Smooth muscle cell of trachea (primary cell): ENCODE measurements around the gene BBS5. TPM values are rescaled to one million over a fixed set of nuclear protein-coding genes. Genes with fewer than 3 reads are reported as not detected.

Experiments
- total RNA-seq: library from RNA; depleted of rRNA; stranded (reverse); fragments of >200 nt; gene quantifications from 2 replicates; pipeline ENCODE4 v1.2.1, GENCODE V29; 2014

BBS5 gene
- total RNA-seq, result 7.6 and 10.4 TPM in 2 replicates

DNA sequence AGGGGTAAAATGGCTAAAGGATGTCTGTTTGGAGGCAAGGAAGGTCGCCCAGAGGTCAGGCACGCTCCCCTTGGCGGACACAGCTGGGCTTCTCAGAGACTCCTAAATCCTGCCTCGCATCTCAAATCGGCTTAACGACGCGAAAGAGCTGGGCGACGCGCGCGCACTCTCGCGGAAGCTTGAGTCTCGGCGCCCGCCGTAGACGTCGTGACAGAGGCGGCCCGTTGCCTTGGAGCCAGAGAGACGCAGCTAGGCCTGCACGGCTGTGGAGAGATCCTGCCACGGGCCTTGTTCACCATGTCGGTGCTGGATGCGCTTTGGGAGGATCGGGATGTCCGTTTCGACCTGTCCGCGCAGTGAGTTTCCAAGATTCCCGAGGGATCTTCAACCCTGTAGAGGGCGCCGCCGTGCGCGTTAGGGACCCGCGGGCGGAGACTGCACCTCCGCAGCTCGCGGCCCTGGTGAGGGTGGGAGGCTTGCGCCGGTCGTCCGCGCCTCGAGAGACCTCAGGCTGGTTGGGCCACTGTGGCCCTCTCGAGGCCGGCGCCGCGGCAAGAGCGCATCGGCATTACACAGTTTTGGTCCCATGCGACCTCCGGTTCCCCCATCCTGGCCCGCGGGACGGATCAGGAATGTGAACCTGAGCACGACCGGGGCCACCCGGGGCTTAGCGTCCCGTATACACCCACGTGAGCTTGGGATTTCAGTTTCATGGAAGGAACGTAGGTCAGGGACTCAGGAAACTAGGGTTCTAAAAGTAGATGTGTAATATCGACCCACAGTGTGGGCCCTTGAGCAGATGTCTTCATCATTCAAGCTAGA lies at the start of gene BBS5:
BBS5 (plus strand) TSS at position 238 of the 822 bp plus-strand sequence; CDS start at position 298, 60 bp downstream.

DNA sequence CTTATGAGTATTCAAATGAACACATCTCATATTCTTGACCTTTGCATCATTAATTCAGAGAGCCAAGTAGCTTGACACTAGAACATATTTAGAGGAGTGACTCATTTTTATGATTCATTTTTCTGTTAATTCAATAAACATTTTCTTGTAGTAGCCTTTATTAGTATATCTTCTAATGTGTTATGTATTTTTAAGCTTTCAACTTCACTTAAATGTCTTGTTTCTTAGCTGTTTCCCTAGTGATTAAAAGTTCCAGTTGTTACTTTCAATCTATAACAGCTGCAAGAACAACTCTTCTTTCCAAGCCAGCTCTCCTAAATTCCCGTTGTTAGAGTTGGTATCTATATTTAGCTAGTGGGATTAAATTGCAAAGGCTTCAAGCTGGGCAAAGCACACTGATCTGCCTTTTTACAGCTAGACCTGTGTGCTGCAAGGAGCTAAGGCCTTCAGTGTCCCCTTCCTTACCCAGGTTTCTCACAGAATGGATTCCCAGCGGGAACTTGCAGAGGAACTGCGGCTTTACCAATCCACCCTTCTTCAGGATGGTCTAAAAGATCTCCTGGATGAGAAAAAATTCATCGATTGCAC lies 30.1 kb downstream of the BBS5 start, which contains the start of gene KLHL41:
KLHL41 (plus strand) TSS at position 405 of the 588 bp plus-strand sequence; CDS start at position 482, 77 bp downstream.

Other genes starting within 250 kb of the BBS5 start
- under 0.01 TPM in 1 of 2 replicates, not detected in the other for gene LRP2, start 117.0 kb upstream of the BBS5 start, total RNA-seq
- gene KLHL41, start 30.2 kb downstream of the BBS5 start, total RNA-seq, result 5.4 and 9.8 TPM in 2 replicates
- gene FASTKD1, start 94.4 kb downstream of the BBS5 start, total RNA-seq, result 15.1 and 18.6 TPM in 2 replicates
- gene PPIG, start 104.9 kb downstream of the BBS5 start, total RNA-seq, result 28.9 and 31.9 TPM in 2 replicates
- gene CFAP210, start 214.9 kb downstream of the BBS5 start, total RNA-seq, result not detected in 2 replicates
- gene PHOSPHO2, start 215.0 kb downstream of the BBS5 start, total RNA-seq, result 1.8 and 4.1 TPM in 2 replicates